CD4-positive, alpha-beta memory T cell (primary cell): Measurements from ENCODE around the gene KCNQ1OT1. TPM values are rescaled to one million over a fixed set of nuclear protein-coding genes. Genes with fewer than 3 reads are reported as not detected.
A peak's percentile ranks its signal among the peaks of the same experiment; 100 is the strongest.

ENCODE experiments used
- CTCF ChIA-PET: fragments of 350-600 bp; sonication (Branson Sonifier 250); formaldehyde crosslinking; loops from one replicate; lab custom pipeline; 2021; ENCODE audit warnings: inconsistent platforms; ENCODE audit not compliant: partially characterized antibody; lab: Charles Lee
- POLR2A ChIA-PET: fragments of 350-600 bp; sonication (Branson Sonifier 250); formaldehyde crosslinking; loops from one replicate; lab custom pipeline; 2021; ENCODE audit not compliant: partially characterized antibody; lab: Charles Lee
- DNase-seq, 5 donors: peaks; one replicate each; pipeline versions ENCODE4 v3.0.0 to v3.0.0-alpha.2; 2020 to 2022; ENCODE audit warnings: mixed read lengths in 1 of 5
- H3K27ac ChIP-seq: one replicate; pipeline ENCODE4 v1.7.0; 2013; ENCODE audit warnings: low read depth, low read length
- H3K27me3 ChIP-seq: 2 replicates; pipeline ENCODE4 v1.7.0; 2013; ENCODE audit warnings: mild to moderate bottlenecking, low read length, moderate library complexity; ENCODE audit not compliant: insufficient read depth
- H3K36me3 ChIP-seq: 2 replicates; pipeline ENCODE4 v1.7.0; 2013; ENCODE audit warnings: mild to moderate bottlenecking, low read length, moderate library complexity; ENCODE audit not compliant: insufficient read depth
- H3K4me1 ChIP-seq: 2 replicates; pipeline ENCODE4 v1.7.0; 2013; ENCODE audit warnings: mild to moderate bottlenecking, low read length, moderate library complexity; ENCODE audit not compliant: insufficient read depth
- H3K4me3 ChIP-seq, 2 donors: one replicate each; pipeline ENCODE4 v1.7.0; 2013; ENCODE audit warnings: low read length in 2 of 2, mild to moderate bottlenecking in 1 of 2
- H3K9me3 ChIP-seq, 2 donors: one replicate each; pipeline ENCODE4 v1.7.0; 2013; ENCODE audit warnings: low read length in 2 of 2, control low read depth in 1 of 2; ENCODE audit not compliant: control insufficient read depth in 1 of 2
- H3K27ac Mint-ChIP-seq, 7 donors: one replicate each; pipeline ENCODE4 v1.8.0; 2020 to 2021; ENCODE audit warnings: mixed read lengths in 7 of 7, mild to moderate bottlenecking in 6 of 7, inconsistent platforms in 3 of 7, moderate library complexity in 3 of 7
- H3K27me3 Mint-ChIP-seq, 2 donors: one replicate each; pipeline ENCODE4 v1.8.0; 2020 to 2021; ENCODE audit warnings: mixed read lengths in 2 of 2
- H3K36me3 Mint-ChIP-seq, 2 donors: one replicate each; pipeline ENCODE4 v1.8.0; 2020 to 2021; ENCODE audit warnings: mixed read lengths in 2 of 2, inconsistent platforms in 1 of 2, mild to moderate bottlenecking in 1 of 2
- H3K4me1 Mint-ChIP-seq, 4 donors: one replicate each; pipeline ENCODE4 v1.8.0; 2020 to 2021; ENCODE audit warnings: mixed read lengths in 4 of 4, mild to moderate bottlenecking in 1 of 4
- H3K4me3 Mint-ChIP-seq, 8 donors: one replicate each; pipeline ENCODE4 v1.8.0; 2020 to 2021; ENCODE audit warnings: mixed read lengths in 8 of 8, mild to moderate bottlenecking in 7 of 8, moderate library complexity in 6 of 8, inconsistent platforms in 3 of 8
- H3K9me3 Mint-ChIP-seq, 8 donors: one replicate each; pipeline ENCODE4 v1.8.0; 2020 to 2021; ENCODE audit warnings: mixed read lengths in 8 of 8, mild to moderate bottlenecking in 5 of 8, inconsistent platforms in 3 of 8, moderate library complexity in 1 of 8
- intact Hi-C: fragments of 100-400 bp; cut with micrococcal nuclease; formaldehyde crosslinking; loops from one replicate; pipeline ENCODE4 v1.15.1; 2023
- polyA plus RNA-seq, 2 donors: library from polyadenylated mRNA; unstranded; fragments of 300-500 nt; fragmentation: Illumina TruSeq; gene quantifications; one replicate each; pipeline ENCODE4 v1.2.3, GENCODE V29; 2021
- total RNA-seq, 2 experiments: library from RNA; stranded (reverse); gene quantifications; one replicate each; pipeline ENCODE4 v1.2.3, GENCODE V29; 2021

KCNQ1OT1 gene
- total and polyA plus RNA-seq, 4 experiments from 2014 or later = 0.03 to 0.38 (median 0.23) TPM

DNA sequence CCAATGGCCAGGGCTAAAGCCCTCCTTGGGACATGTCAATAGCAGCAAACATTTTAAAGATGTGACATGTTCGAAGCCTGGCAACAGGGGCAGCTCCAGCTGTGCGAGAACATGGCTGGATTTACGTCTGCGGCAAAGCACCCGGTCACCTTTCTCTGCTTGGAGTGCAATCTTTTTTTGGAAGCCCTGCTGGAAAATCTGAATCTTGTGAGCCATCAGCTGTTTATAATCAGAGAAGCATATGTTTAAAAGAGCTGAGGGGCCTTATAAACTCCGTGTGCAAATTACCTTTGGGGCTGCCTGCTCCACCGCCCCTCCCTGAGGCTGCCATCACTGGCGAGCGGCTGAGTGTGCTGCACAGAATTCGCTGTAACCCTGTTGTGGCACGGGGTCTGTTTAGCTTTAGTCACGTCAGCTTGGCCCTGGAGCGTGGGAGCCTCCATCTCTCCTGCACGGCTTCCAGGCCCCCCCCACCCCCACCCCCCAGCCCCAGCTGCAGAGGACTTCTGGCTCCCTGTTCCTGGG is 9.0 kb upstream of the KCNQ1OT1 start:
- H3K27me3 ChIP-seq = no peaks in the 10 kb centered on the region
- H3K9me3 ChIP-seq = no peaks in the 10 kb centered on the region
- Mint-ChIP-seq H3K4me3 (no peak overlapping the region), H3K4me1 (no peaks in the 10 kb centered on the region), H3K36me3 (peaks cover 3 to 35% of the 10 kb centered on the region in 2 donors), H3K27ac (peak overlapping the region in 1 of 7 donors; percentile 22), H3K9me3 (peaks cover 0 to 14% (median 3%) of the 10 kb centered on the region in 8 donors), H3K27me3 (no peaks in the 10 kb centered on the region)
- no peaks in the 10 kb centered on the region for H3K36me3 ChIP-seq
- CTCF ChIA-PET = no interaction called here
- no peak for DNase-seq
- H3K4me3 ChIP-seq = no peak overlapping the region
- no peaks in the 10 kb centered on the region for H3K4me1 ChIP-seq
- intact Hi-C loops = no loop called here
- H3K27ac ChIP-seq = no peak overlapping the region
- POLR2A ChIA-PET = no interaction called here

DNA sequence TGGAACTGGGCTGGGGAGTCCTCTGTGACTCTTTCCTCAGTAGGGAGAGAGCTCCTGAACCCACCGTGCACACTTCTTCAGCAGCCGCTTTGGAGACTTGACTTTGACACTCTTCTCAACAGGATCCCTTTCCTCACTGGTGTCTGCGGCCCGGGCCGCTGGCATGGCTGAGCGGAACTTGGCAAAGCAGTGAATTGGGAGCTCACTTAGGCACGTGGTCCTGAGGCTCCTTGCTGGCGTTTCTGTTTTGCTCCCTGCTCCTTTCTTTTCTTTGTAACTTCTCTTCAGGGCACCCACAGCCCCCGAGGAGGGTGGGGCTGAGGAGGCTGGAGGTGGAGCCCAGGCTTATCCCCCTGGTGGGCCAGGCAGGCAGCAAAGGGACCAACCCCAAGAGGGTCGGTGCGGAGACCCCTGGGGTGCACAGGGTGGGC is 8.4 kb upstream of the KCNQ1OT1 start:
- no peak for DNase-seq
- ChIA-PET POLR2A (no interaction called here), CTCF (no interaction called here)
- Histone ChIP-seq H3K27me3 (no peaks in the 10 kb centered on the region), H3K36me3 (no peaks in the 10 kb centered on the region), H3K4me3 (no peak overlapping the region), H3K9me3 (no peaks in the 10 kb centered on the region), H3K27ac (no peak overlapping the region), H3K4me1 (no peaks in the 10 kb centered on the region)
- Mint-ChIP-seq H3K4me1 (no peaks in the 10 kb centered on the region), H3K27me3 (no peaks in the 10 kb centered on the region), H3K4me3 (no peak overlapping the region), H3K36me3 (peaks cover 3 to 35% of the 10 kb centered on the region in 2 donors), H3K27ac (no peak overlapping the region), H3K9me3 (peaks cover 0 to 14% (median 3%) of the 10 kb centered on the region in 8 donors)
- intact Hi-C loops = no loop called here

DNA sequence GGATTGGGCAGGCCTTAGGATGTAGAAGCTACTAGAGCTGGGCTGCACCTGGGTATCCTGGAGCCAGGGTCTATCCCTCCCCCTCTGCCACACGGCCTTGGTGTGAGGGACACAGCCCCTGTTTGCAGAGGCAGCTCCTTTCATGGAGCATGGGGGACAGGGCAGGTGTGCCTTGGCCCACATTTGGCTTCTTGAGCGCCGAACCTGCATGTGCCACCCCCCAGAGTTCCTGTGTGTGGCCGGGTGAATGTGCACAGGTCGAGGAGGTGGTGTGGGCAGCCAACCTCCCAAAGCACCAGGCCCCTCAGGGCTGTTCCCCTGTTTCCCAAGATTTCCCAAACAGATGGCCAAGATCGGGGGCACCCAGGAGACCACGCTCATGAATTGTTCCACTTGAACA is 7.9 kb upstream of the KCNQ1OT1 start:
- DNase-seq = no peak

DNA sequence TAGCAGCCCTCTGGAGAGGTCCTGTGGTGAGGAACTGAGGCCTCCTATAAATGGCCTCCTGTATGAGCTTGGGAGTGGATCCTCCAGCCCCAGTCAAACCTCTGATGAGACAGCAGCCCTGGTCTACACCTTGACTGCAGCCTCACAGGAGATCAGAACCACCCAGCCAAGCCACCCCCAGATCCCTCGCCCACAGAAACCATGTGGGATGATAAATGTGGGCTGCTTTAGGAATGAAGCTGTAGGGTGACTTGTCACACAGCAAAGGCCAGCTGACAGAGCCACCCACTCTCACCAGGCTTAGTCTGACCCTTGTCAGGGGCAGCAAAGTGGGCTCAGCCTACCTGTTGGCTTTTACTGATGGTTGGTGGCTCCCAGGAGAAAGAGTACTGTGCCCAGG is 6.5 kb upstream of the KCNQ1OT1 start:
- no peaks in the 10 kb centered on the region for H3K9me3 ChIP-seq
- CTCF ChIA-PET = interaction anchor here (0.5 kb wide), 1 partner anchor 400 kb away, joined by 3 read pairs; no protein-coding TSS in a partner anchor
- POLR2A ChIA-PET = no interaction called here
- no peaks in the 10 kb centered on the region for H3K36me3 ChIP-seq
- intact Hi-C loops = no loop called here
- no peaks in the 10 kb centered on the region for H3K27me3 Mint-ChIP-seq
- H3K9me3 Mint-ChIP-seq = peaks cover 0 to 14% (median 4%) of the 10 kb centered on the region in 8 donors
- no peak overlapping the region for H3K27ac Mint-ChIP-seq
- H3K4me1 Mint-ChIP-seq = no peaks in the 10 kb centered on the region
- H3K27me3 ChIP-seq = no peaks in the 10 kb centered on the region
- peaks cover 3 to 33% of the 10 kb centered on the region in 2 donors for H3K36me3 Mint-ChIP-seq
- no peaks in the 10 kb centered on the region for H3K4me1 ChIP-seq
- no peak for DNase-seq
- H3K4me3 Mint-ChIP-seq = no peak overlapping the region
- H3K4me3 ChIP-seq = no peak overlapping the region
- no peak overlapping the region for H3K27ac ChIP-seq

More for the DNA sequence above, 7.9 kb upstream of the KCNQ1OT1 start:
- no peak overlapping the region for H3K4me3 Mint-ChIP-seq
- peaks cover 3 to 35% of the 10 kb centered on the region in 2 donors for H3K36me3 Mint-ChIP-seq
- Histone ChIP-seq H3K4me1 (no peaks in the 10 kb centered on the region), H3K9me3 (no peaks in the 10 kb centered on the region), H3K36me3 (no peaks in the 10 kb centered on the region), H3K27me3 (no peaks in the 10 kb centered on the region), H3K27ac (no peak overlapping the region), H3K4me3 (no peak overlapping the region)
- H3K4me1 Mint-ChIP-seq = no peaks in the 10 kb centered on the region
- H3K9me3 Mint-ChIP-seq = peaks cover 0 to 14% (median 3%) of the 10 kb centered on the region in 8 donors
- no peaks in the 10 kb centered on the region for H3K27me3 Mint-ChIP-seq
- ChIA-PET POLR2A (no interaction called here), CTCF (no interaction called here)
- H3K27ac Mint-ChIP-seq = no peak overlapping the region
- intact Hi-C loops = no loop called here

DNA sequence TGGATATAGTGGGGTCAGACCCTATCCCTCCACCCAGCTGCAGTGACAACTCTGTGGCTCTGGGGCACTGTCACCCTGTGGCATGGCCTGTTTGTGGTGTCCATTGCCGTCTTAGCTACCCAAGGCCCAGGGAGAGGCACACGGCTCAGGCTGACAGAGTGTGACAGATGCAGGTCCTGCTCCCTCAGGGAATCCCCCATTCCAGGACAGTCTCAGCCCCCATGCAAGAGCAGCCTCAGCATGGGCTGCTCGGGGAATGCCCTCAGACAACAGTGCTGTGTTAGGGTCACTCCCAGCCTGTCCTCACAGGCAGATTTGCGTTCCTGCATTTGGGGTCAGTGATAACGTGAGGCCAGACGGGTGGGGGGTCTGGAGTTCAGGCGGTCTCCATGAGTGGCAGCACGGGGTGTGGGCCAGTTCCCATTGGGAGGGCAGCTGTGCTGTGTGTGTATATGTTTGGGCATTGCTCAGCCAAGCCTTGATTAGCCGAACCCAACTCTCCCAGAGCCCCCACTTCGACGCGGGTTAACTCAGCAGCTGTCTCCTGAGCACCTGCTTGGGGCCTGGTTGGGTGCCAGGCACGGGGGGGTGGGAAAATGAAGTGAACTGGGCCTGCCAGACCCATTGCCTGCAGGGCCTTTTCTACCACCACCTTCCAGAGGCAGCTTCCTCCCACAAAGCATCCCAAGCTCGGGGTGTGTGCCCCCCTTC is 5.3 kb upstream of the KCNQ1OT1 start:
- H3K4me1 Mint-ChIP-seq = peaks cover 0 to 3% (median 0%) of the 10 kb centered on the region in 4 donors
- H3K9me3 ChIP-seq = no peaks in the 10 kb centered on the region
- H3K36me3 ChIP-seq = no peaks in the 10 kb centered on the region
- intact Hi-C loops = loop anchor here (5.0 kb wide), 1 partner anchor 182 kb away; the partner anchor contains the start of gene CDKN1C
- H3K27me3 ChIP-seq = no peaks in the 10 kb centered on the region
- H3K36me3 Mint-ChIP-seq = peaks cover 3 to 22% of the 10 kb centered on the region in 2 donors
- no peak overlapping the region for H3K27ac Mint-ChIP-seq
- DNase-seq = no peak
- ChIA-PET CTCF (no interaction called here), POLR2A (no interaction called here)
- H3K4me3 ChIP-seq = no peak overlapping the region
- no peak overlapping the region for H3K4me3 Mint-ChIP-seq
- no peaks in the 10 kb centered on the region for H3K27me3 Mint-ChIP-seq
- H3K9me3 Mint-ChIP-seq = peaks cover 0 to 8% (median 2%) of the 10 kb centered on the region in 8 donors
- no peak overlapping the region for H3K27ac ChIP-seq
- no peaks in the 10 kb centered on the region for H3K4me1 ChIP-seq

DNA sequence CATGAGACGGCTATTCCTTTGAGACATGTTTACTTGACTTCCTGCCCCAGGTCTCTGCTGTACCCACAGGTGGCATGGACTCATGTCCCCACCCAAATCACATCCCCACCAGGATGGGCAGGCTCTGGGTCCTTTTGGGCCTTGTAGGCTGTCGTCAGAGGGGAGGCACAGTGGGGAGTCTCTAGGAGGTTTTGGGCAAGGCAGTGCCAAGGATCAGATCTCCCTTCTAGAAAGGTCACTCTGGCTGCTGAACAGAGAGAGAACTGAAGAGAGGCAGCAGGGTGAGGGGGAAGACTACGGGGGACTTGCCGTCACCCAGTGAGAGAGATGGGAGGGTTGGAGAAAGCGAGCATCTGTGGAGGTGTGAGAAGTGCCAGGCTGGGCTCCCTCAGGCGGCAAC is 4.6 kb upstream of the KCNQ1OT1 start:
- intact Hi-C loops = loop anchor here (5.0 kb wide), 1 partner anchor 183 kb away; the partner anchor contains the start of gene CDKN1C
- no peaks in the 10 kb centered on the region for H3K27me3 ChIP-seq
- POLR2A ChIA-PET = no interaction called here
- H3K36me3 ChIP-seq = no peaks in the 10 kb centered on the region
- Mint-ChIP-seq H3K9me3 (peaks cover 0 to 5% (median under 1%) of the 10 kb centered on the region in 8 donors), H3K4me3 (no peak overlapping the region), H3K4me1 (peaks cover 0 to 3% (median 0%) of the 10 kb centered on the region in 4 donors), H3K36me3 (peaks cover 3 to 15% of the 10 kb centered on the region in 2 donors), H3K27me3 (no peaks in the 10 kb centered on the region), H3K27ac (peak overlapping the region in 1 of 7 donors; percentile 64)
- no peak for DNase-seq
- CTCF ChIA-PET = no interaction called here
- H3K4me1 ChIP-seq = no peaks in the 10 kb centered on the region
- H3K9me3 ChIP-seq = no peaks in the 10 kb centered on the region
- no peak overlapping the region for H3K4me3 ChIP-seq
- no peak overlapping the region for H3K27ac ChIP-seq

DNA sequence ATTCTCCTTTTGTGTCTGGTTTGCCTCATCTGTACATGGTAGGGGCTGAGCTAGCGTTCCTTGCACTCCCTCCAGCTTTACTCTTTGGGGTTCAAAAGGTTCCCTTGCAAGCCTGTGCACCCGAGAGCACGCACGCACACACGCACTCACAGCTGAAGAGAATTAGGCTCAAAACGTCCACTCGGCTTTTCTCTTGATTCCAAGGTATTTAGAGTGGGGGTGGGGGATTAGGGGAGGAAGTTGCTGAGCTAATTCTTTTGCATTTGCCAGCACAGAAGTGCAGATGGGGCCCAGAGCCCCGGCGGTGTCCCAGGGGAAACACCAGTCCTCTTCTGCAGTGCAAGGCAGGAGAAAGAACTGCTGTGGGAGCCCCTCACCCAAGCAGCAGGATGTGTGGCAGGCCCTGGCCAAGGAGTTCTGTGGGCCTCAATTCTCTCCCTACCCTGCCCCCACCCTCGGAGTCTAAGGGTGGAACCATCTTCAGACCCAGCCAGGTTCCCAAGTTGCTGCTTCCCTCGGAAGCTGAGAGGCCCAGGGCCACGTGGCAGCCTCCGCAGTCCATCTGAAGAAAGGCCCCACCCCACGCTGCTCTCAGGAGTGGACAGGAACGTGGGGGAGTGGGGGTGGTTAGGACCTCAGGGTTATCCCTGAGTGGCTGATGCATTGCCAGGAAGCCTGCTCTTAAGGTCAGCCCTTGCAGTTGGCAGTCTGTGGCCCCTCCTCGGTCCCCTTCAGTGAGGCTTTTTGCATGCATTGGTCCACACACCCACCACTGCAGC is 3.8 kb upstream of the KCNQ1OT1 start:
- no peak for DNase-seq
- Histone ChIP-seq H3K27ac (no peak overlapping the region), H3K27me3 (no peaks in the 10 kb centered on the region), H3K9me3 (no peaks in the 10 kb centered on the region), H3K4me3 (no peak overlapping the region), H3K36me3 (no peaks in the 10 kb centered on the region), H3K4me1 (peaks cover 4% of the 10 kb centered on the region)
- no peak overlapping the region for H3K4me3 Mint-ChIP-seq
- POLR2A ChIA-PET = no interaction called here
- peaks cover 2 to 10% (median 2%) of the 10 kb centered on the region in 4 donors for H3K4me1 Mint-ChIP-seq
- peaks cover 0 to 5% (median 0%) of the 10 kb centered on the region in 8 donors for H3K9me3 Mint-ChIP-seq
- peaks cover 3 to 15% of the 10 kb centered on the region in 2 donors for H3K36me3 Mint-ChIP-seq
- CTCF ChIA-PET = no interaction called here
- no peak overlapping the region for H3K27ac Mint-ChIP-seq
- intact Hi-C loops = loop anchor here (5.0 kb wide), 1 partner anchor 184 kb away; the partner anchor contains the start of gene CDKN1C
- H3K27me3 Mint-ChIP-seq = no peaks in the 10 kb centered on the region
